DOHH2 (cell line): ENCODE measurements around the gene MS4A2.

Experiments
- CTCF ChIP-seq: fragments of 200-600 bp; sonication (generic); IDR thresholded peaks from one replicate; pipeline ENCODE4 v1.5.1; 2014; ENCODE audit warnings: antibody characterized with exemption, mild to moderate bottlenecking, low read depth, low read length; ENCODE audit not compliant: poor library complexity, severe bottlenecking
- EZH2phosphoT487 ChIP-seq: fragments of 200-600 bp; sonication (generic); IDR thresholded peaks from 2 replicates; pipeline ENCODE4 v1.6.1; 2017; ENCODE audit warnings: borderline replicate concordance, mild to moderate bottlenecking, antibody characterized with exemption, low read length, moderate library complexity, mixed read lengths

- no peak for TF ChIP-seq CTCF
- no peak for TF ChIP-seq EZH2phosphoT487
These were observed 29.4 kb upstream of the MS4A2 start for GRCh38 chr11:60059052-60059451.
